Natural killer cell (primary cell): ENCODE measurements around the gene NOL4L. TPM values are rescaled to one million over a fixed set of nuclear protein-coding genes. Genes with fewer than 3 reads are reported as not detected.
"Not testable (repeated sequence)": the region's sequence is repeated elsewhere in the genome, so short reads cannot be mapped to it uniquely, and the experiment has no call there.

ENCODE experiments used
- ATAC-seq, 3 donors: fragments of 150-1000 bp in 2 of 3; fragments of 200-7000 bp in 1 of 3; cut with Tn5 transposase; 1 replicate in 1 of 3; 2 replicates in 2 of 3; pipeline ENCODE4 v1.10.0; 2021; ENCODE audit warnings: mild to moderate bottlenecking in 2 of 3, moderate library complexity in 2 of 3
- DNase-seq, 2 donors: peaks; one replicate each; pipeline versions ENCODE4 v3.0.0 to v3.0.0-alpha.2; 2013 to 2021; ENCODE audit warnings: mixed read lengths in 1 of 2
- H3K27ac ChIP-seq: one replicate; pipeline ENCODE4 v1.5.1; 2013; ENCODE audit warnings: mild to moderate bottlenecking, low read length
- H3K27me3 ChIP-seq: one replicate; pipeline ENCODE4 v1.6.1; 2013; ENCODE audit warnings: low read length; ENCODE audit not compliant: control insufficient read depth, insufficient read depth
- H3K36me3 ChIP-seq: one replicate; pipeline ENCODE4 v1.6.1; 2013; ENCODE audit warnings: low read length; ENCODE audit not compliant: control insufficient read depth, insufficient read depth
- H3K4me1 ChIP-seq: one replicate; pipeline ENCODE4 v1.6.1; 2013; ENCODE audit warnings: low read length; ENCODE audit not compliant: control insufficient read depth, insufficient read depth
- H3K4me3 ChIP-seq: one replicate; pipeline ENCODE4 v1.5.1; 2013; ENCODE audit warnings: low read length
- H3K9me3 ChIP-seq: one replicate; pipeline ENCODE4 v1.6.1; 2013; ENCODE audit warnings: low read length; ENCODE audit not compliant: control insufficient read depth, insufficient read depth
- H3K27ac Mint-ChIP-seq, 2 donors: one replicate each; pipeline ENCODE4 v1.8.0; 2022; ENCODE audit warnings: mild to moderate bottlenecking in 2 of 2, mixed read lengths in 2 of 2, moderate library complexity in 1 of 2
- H3K27me3 Mint-ChIP-seq, 2 donors: one replicate each; pipeline ENCODE4 v1.8.0; 2022; ENCODE audit warnings: low read depth in 2 of 2, mixed read lengths in 2 of 2
- H3K36me3 Mint-ChIP-seq: one replicate; pipeline ENCODE4 v1.8.0; 2022; ENCODE audit warnings: mixed read lengths
- H3K4me1 Mint-ChIP-seq, 2 donors: one replicate each; pipeline ENCODE4 v1.8.0; 2022; ENCODE audit warnings: mixed read lengths in 2 of 2
- H3K4me3 Mint-ChIP-seq: one replicate; pipeline ENCODE4 v1.8.0; 2022; ENCODE audit warnings: mild to moderate bottlenecking, moderate library complexity, mixed read lengths
- H3K9me3 Mint-ChIP-seq, 2 donors: one replicate each; pipeline ENCODE4 v1.8.0; 2022; ENCODE audit warnings: mixed read lengths in 2 of 2
- WGBS: methylation state at CpG from one replicate; pipeline ENCODE4 v1.1.7; 2013; ENCODE audit warnings: missing lambda C conversion rate; ENCODE audit not compliant: insufficient coverage; 5-methylcytosine and 5-hydroxymethylcytosine counted together
- intact Hi-C: fragments of 100-400 bp; cut with micrococcal nuclease; formaldehyde crosslinking; loops from one replicate; pipeline ENCODE4 v1.14.2; 2022
- total RNA-seq, 4 donors: library from RNA; stranded (reverse); fragments of 120-200 nt in 1 of 4; gene quantifications; one replicate each; pipeline versions ENCODE4 v1.2.3 to v1.2.4, GENCODE V29; 2013 to 2022
- TF ChIP-seq, protein P1 (sequence below): fragments of 200-600 bp; IDR thresholded peaks from one replicate; pipeline ENCODE4 v1.8.0; 2022; ENCODE audit warnings: antibody characterized with exemption

The NOL4L gene
- total RNA-seq, 3 donors from 2014 or later (not counting 1 experiment from before 2014, with no cell fraction given), result 101 to 136 (median 114) TPM

DNA sequence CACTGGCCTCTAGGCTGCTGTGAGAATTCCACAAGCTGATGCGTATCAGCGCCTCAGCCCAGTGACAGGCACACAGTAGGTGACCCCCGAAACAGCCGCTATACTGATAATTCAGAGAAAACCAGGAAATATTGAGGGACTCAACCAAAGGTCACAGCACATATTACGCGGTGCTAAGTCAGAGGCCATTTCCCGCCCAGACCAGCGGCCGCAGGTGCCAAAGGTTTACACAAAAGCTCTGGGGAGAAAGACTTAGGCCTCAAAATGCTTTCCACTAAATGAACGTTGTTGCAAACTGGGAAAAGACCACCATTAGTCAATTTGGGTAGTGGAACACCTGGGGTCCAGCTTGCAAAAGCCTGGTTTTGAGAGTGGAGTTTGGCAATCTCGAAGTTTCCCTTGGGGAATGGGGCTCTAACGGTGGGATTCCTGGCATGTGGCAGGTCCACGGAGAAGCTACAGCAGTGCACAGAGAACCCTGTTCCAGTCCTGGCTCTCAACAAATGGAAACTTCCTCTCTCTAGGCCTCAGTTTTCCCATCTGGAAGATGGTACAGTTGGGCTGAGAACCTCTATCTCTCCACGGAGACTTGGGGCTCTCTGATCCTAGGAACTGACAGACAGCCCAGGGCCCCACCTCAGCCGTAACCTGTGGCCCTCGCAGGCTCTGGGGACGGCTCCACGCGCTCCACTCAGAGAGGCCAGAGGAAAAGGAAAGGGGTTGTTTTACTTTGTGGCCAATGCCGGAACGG lies 4.7 kb downstream of the NOL4L start:
- peak overlapping the region; percentile 84 to 91 for H3K27ac Mint-ChIP-seq
- Histone ChIP-seq H3K27me3 (no peaks in the 10 kb centered on the region), H3K4me3 (no peak overlapping the region), H3K9me3 (no peaks in the 10 kb centered on the region), H3K27ac (peak overlapping the region; percentile 60), H3K36me3 (no peaks in the 10 kb centered on the region), H3K4me1 (peaks cover 69% of the 10 kb centered on the region)
- TF ChIP-seq, protein P1, sequence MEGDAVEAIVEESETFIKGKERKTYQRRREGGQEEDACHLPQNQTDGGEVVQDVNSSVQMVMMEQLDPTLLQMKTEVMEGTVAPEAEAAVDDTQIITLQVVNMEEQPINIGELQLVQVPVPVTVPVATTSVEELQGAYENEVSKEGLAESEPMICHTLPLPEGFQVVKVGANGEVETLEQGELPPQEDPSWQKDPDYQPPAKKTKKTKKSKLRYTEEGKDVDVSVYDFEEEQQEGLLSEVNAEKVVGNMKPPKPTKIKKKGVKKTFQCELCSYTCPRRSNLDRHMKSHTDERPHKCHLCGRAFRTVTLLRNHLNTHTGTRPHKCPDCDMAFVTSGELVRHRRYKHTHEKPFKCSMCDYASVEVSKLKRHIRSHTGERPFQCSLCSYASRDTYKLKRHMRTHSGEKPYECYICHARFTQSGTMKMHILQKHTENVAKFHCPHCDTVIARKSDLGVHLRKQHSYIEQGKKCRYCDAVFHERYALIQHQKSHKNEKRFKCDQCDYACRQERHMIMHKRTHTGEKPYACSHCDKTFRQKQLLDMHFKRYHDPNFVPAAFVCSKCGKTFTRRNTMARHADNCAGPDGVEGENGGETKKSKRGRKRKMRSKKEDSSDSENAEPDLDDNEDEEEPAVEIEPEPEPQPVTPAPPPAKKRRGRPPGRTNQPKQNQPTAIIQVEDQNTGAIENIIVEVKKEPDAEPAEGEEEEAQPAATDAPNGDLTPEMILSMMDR, result no peak
- no peaks in the 10 kb centered on the region for H3K27me3 Mint-ChIP-seq
- no peaks in the 10 kb centered on the region for H3K9me3 Mint-ChIP-seq
- peaks cover 44 to 59% of the 10 kb centered on the region in 2 donors for H3K4me1 Mint-ChIP-seq
- H3K4me3 Mint-ChIP-seq, result peak overlapping the region; percentile 90
- no peak for DNase-seq
- WGBS, result 66% methylated on average over 21 of the region's 21 CpGs
- intact Hi-C loops, result loop anchor here (5.0 kb wide), 1 partner anchor 43 kb away; no protein-coding TSS in a partner anchor
- no peaks in the 10 kb centered on the region for H3K36me3 Mint-ChIP-seq
- ATAC-seq, result no peak

DNA sequence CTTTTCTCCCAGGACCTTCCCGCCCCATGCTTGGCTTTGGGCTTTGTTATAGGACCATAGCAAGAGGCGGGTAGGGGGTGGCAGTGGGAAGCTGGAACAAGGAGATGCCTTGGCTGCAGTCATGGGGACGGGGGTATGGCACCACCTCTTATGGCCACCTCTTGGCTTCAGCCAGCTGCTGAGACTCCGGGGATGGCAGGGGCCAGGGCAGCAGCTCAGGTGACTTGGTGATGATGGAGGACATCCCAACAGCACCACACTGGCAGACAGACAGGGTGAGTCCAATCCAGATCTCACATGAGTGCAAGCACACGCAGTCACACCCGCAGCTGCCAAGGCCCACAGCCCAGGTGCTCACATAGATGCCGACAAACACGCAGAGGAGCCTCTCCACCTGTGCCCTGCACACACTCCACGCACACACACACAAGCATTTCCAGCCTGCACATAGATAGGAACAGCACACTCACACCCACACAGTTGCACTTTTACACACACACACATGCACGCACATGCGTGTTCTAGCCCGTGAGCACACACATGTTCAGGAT lies 6.2 kb downstream of the NOL4L start:
- ATAC-seq (no peak), DNase-seq (peak in 1 of 2 donors; percentile 27)
- Histone ChIP-seq H3K4me1 (peaks cover 84% of the 10 kb centered on the region), H3K27me3 (no peaks in the 10 kb centered on the region), H3K36me3 (no peaks in the 10 kb centered on the region), H3K4me3 (no peak overlapping the region), H3K9me3 (no peaks in the 10 kb centered on the region), H3K27ac (no peak overlapping the region)
- WGBS, result 92% methylated on average over 12 of the region's 12 CpGs
- no peaks in the 10 kb centered on the region for H3K9me3 Mint-ChIP-seq
- H3K4me1 Mint-ChIP-seq, result peaks cover 46 to 59% of the 10 kb centered on the region in 2 donors
- H3K27ac Mint-ChIP-seq, result peak overlapping the region; percentile 84 to 91
- intact Hi-C loops, result no loop called here
- no peaks in the 10 kb centered on the region for H3K27me3 Mint-ChIP-seq
- TF ChIP-seq, protein P1, result no peak
- no peaks in the 10 kb centered on the region for H3K36me3 Mint-ChIP-seq
- peak overlapping the region; percentile 25 for H3K4me3 Mint-ChIP-seq

DNA sequence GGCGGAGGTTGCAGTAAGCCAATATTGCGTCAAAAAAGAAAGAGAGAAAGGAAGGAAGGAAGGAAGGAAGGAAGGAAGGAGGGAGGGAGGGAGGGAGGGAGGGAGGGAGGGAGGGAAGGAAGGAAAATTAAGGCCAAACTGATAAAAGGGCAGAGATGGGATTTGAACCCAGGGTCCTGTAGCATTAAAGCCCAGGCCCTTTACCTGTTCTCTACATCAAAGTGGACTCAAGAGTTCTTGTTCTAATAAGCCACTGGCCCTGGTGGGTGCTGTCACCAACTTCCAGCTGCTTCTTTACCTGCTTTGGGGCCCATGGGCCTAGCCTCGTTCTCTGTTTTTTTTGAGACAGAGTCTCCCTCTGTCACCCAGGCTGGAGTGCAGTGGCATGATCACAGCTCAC lies 7.1 kb downstream of the NOL4L start:
- peaks cover 92% of the 10 kb centered on the region for H3K4me1 ChIP-seq
- H3K27me3 ChIP-seq, H3K27ac ChIP-seq, H3K36me3 ChIP-seq, DNase-seq, H3K9me3 ChIP-seq, H3K4me3 ChIP-seq, ATAC-seq, intact Hi-C loops, H3K27me3 Mint-ChIP-seq, H3K9me3 Mint-ChIP-seq, H3K36me3 Mint-ChIP-seq, H3K4me3 Mint-ChIP-seq: not testable (repeated sequence)
- H3K4me1 Mint-ChIP-seq, result peaks cover 55 to 59% of the 10 kb centered on the region in 2 donors
- whole genome bisulfite sequencing, result 32% methylated on average over 1 of the region's 3 CpGs
- peak overlapping the region; percentile 2 to 91 for H3K27ac Mint-ChIP-seq

DNA sequence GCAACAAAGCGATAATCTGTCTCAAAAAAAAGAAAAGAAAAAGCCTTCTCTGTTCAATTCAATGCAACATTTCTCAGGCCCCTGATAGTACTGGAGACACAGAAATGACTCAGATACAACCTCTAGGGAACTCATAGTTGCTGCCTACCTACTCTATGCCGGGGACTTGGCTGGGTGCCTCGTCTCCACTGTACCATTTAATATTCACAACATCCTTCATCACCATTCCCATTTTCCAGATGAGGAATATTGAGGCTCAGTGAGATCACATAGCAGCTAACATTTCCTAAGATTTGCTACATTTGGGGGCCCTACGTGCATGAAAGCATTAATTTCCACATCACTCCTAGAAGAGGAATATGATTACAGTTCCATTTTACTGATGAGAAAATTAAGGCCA lies 7.5 kb downstream of the NOL4L start:
- 81% methylated on average over 4 of the region's 4 CpGs for WGBS
- DNase-seq (no peak), ATAC-seq (no peak)
- Histone ChIP-seq H3K4me3 (no peak overlapping the region), H3K27ac (no peak overlapping the region), H3K9me3 (no peaks in the 10 kb centered on the region), H3K36me3 (no peaks in the 10 kb centered on the region), H3K27me3 (no peaks in the 10 kb centered on the region), H3K4me1 (peaks cover 94% of the 10 kb centered on the region)
- Mint-ChIP-seq H3K4me3 (peak overlapping the region; percentile 1), H3K4me1 (peaks cover 59% of the 10 kb centered on the region in 2 donors), H3K36me3 (no peaks in the 10 kb centered on the region), H3K9me3 (no peaks in the 10 kb centered on the region), H3K27me3 (no peaks in the 10 kb centered on the region), H3K27ac (peak overlapping the region; percentile 2 to 91)
- TF ChIP-seq, protein P1, result no peak
- intact Hi-C loops, result no loop called here
